GM18526 (cell line): Measurements from ENCODE around the gene ZNF699.

ENCODE experiments used
- POLR2A ChIP-seq: IDR thresholded peaks from 3 replicates; pipeline ENCODE4 v1.6.1; 2011; ENCODE audit not compliant: insufficient read length; ENCODE audit errors: extremely low read depth

ZNF699 gene

GRCh38 chr19:9308091-9308770 lies 1.4 kb downstream of the ZNF699 start:
- TF ChIP-seq POLR2A, result no peak

DNA sequence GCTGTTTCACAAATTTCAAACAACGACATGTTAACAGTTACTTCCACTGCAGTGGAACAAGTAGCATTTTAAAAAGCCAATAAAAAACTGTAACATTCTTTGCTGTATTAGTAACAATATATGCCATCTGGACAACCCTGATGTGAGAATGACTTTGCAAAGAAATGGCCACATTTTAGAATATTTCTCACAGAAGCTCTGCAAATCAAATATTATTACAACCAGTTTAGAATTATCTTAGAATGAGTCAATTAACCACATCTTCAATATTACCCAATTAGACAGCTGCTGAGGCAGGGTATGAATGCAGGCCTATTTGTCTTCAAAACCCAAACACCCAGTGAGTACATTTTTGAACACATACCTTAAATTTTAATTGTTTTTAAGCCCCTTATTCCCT lies 3.2 kb downstream of the ZNF699 start:
- no peak for TF ChIP-seq POLR2A

- TF ChIP-seq POLR2A, result no peak
Measured at GRCh38 chr19:9296336-9296735, 13.3 kb downstream of the ZNF699 start.

- no peak for TF ChIP-seq POLR2A
Measured at GRCh38 chr19:9295411-9295849, 14.2 kb downstream of the ZNF699 start.

DNA sequence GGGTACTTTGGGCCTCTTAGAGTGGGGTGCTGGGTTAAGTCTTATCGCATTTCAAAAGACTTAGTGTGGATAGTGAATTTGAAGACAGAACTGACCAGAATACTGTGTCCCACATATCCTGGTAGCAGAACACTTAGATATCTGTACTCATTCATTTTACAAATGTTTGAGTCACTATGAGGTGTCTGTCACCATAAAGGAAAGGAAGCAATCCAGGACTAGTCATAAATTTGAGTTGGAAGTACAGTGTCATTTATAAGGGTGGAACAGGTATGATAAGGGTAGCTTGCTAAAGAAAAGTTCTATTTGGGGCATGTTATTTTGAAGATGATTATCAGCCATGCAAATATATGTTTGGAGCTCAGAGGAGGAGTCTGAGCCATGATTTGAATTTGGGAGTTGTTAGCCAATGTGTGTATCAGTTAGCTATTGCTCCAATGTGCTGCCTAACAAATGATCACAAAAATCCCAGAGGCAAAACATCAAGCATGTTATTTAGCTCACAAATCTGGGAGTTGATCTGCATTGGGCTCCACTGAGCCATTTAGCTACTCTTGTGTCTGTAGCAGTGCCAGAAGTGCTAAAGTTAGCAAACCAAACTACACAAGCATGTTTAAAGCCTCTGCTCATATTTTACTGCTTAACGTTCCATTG lies 20.3 kb downstream of the ZNF699 start:
- TF ChIP-seq POLR2A, result no peak

- no peak for TF ChIP-seq POLR2A
Measured at GRCh38 chr19:9251236-9251635, 58.4 kb downstream of the ZNF699 start.

- no peak for TF ChIP-seq POLR2A
Measured at GRCh38 chr19:9250630-9251029, 59.0 kb downstream of the ZNF699 start, which contains the start of gene OR7E24. Gene OR7E24, plus strand, starts transcription at chr19:9250930. Its CDS starts 114 bp downstream, at chr19:9251044.
